A549 (cell line): Measurements from ENCODE around the gene SLC30A3.

Experiments
- CEBPB ChIP-seq, 2 experiments: fragments of >200 bp in 1 of 2; sonication (Bioruptor Twin) in 1 of 2; formaldehyde crosslinking in 1 of 2; IDR thresholded peaks; 2 replicates each; pipeline ENCODE4 v1.6.1; 2012 to 2016
- EP300 ChIP-seq, 2 experiments: fragments of >200 bp; sonication (Bioruptor Twin); formaldehyde crosslinking; IDR thresholded peaks; 2 replicates in 1 of 2; 3 replicates in 1 of 2; pipeline ENCODE4 v1.6.1; 2016 to 2017
- HDAC2 ChIP-seq: fragments of 200-600 bp; sonication (generic); IDR thresholded peaks from 2 replicates; pipeline ENCODE4 v1.6.1; 2016
- HOXB13 ChIP-seq: fragments of 250-450 bp; sonication (Bioruptor Pico); IDR thresholded peaks from 2 replicates; pipeline ENCODE4 v1.5.0; 2020; ENCODE audit warnings: low read depth, mild to moderate bottlenecking, moderate library complexity
- JUNB ChIP-seq: fragments of >200 bp; sonication (Bioruptor Twin); formaldehyde crosslinking; IDR thresholded peaks from 2 replicates; pipeline ENCODE4 v1.6.1; 2016
- MAFK ChIP-seq: fragments of 450-650 bp; IDR thresholded peaks from 2 replicates; pipeline ENCODE4 v1.6.1; 2014; ENCODE audit not compliant: partially characterized antibody
- POLR2A ChIP-seq: IDR thresholded peaks from 2 replicates; pipeline ENCODE4 v1.6.1; 2012; ENCODE audit warnings: mild to moderate bottlenecking, low read length
- RFX5 ChIP-seq: fragments of 450-650 bp; IDR thresholded peaks from 2 replicates; pipeline ENCODE4 v1.7.1; 2014; ENCODE audit warnings: antibody characterized with exemption, mild to moderate bottlenecking, moderate library complexity
- TF ChIP-seq, protein P1 (sequence below): fragments of >200 bp; sonication (Bioruptor Twin); formaldehyde crosslinking; IDR thresholded peaks from 3 replicates; pipeline ENCODE4 v1.5.1; 2016
- TF ChIP-seq, protein P2 (sequence below): fragments of 200-600 bp; sonication (generic); IDR thresholded peaks from 2 replicates; pipeline ENCODE4 v1.6.1; 2016; ENCODE audit warnings: antibody characterized with exemption, mild to moderate bottlenecking, moderate library complexity
- TF ChIP-seq, protein P3 (sequence below): IDR thresholded peaks from 2 replicates; pipeline ENCODE4 v1.6.1; 2012
- TF ChIP-seq, protein P4 (sequence below): fragments of 450-650 bp; IDR thresholded peaks from 2 replicates; pipeline ENCODE4 v1.6.1; 2014; ENCODE audit warnings: antibody characterized with exemption
- TF ChIP-seq, protein P5 (sequence below): IDR thresholded peaks from 2 replicates; pipeline ENCODE4 v1.6.1; 2012; ENCODE audit warnings: low read depth, borderline replicate concordance

DNA sequence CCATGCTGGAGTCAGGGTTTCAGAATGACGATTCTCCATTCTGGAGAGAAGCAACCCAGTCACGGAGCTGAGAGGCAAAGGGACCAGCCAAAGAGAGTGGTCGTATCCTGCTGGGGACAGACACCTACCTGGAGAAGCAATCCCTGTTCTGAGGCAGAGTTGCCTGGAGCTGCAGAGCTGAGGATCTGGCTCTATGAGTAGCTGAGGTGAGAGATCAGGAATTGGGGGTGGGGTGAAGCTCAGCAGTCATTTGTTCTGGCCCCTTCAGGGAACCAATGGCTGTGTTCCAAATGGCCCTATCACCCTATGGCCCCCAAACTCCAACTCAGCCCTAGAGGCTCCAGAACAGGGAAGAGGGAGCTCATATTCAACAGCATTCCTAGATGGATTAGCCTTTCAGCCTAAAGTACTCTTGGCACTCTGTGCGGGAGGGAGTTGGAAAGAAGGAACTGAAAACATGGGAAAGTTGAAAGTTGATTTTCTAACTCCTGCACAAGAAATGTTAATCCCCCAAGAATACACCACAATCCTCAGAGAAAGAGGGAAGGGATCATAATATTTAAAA lies 54.3 kb downstream of the SLC30A3 start:
- TF ChIP-seq, protein P1, sequence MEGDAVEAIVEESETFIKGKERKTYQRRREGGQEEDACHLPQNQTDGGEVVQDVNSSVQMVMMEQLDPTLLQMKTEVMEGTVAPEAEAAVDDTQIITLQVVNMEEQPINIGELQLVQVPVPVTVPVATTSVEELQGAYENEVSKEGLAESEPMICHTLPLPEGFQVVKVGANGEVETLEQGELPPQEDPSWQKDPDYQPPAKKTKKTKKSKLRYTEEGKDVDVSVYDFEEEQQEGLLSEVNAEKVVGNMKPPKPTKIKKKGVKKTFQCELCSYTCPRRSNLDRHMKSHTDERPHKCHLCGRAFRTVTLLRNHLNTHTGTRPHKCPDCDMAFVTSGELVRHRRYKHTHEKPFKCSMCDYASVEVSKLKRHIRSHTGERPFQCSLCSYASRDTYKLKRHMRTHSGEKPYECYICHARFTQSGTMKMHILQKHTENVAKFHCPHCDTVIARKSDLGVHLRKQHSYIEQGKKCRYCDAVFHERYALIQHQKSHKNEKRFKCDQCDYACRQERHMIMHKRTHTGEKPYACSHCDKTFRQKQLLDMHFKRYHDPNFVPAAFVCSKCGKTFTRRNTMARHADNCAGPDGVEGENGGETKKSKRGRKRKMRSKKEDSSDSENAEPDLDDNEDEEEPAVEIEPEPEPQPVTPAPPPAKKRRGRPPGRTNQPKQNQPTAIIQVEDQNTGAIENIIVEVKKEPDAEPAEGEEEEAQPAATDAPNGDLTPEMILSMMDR = no peak
- TF ChIP-seq, protein P2, sequence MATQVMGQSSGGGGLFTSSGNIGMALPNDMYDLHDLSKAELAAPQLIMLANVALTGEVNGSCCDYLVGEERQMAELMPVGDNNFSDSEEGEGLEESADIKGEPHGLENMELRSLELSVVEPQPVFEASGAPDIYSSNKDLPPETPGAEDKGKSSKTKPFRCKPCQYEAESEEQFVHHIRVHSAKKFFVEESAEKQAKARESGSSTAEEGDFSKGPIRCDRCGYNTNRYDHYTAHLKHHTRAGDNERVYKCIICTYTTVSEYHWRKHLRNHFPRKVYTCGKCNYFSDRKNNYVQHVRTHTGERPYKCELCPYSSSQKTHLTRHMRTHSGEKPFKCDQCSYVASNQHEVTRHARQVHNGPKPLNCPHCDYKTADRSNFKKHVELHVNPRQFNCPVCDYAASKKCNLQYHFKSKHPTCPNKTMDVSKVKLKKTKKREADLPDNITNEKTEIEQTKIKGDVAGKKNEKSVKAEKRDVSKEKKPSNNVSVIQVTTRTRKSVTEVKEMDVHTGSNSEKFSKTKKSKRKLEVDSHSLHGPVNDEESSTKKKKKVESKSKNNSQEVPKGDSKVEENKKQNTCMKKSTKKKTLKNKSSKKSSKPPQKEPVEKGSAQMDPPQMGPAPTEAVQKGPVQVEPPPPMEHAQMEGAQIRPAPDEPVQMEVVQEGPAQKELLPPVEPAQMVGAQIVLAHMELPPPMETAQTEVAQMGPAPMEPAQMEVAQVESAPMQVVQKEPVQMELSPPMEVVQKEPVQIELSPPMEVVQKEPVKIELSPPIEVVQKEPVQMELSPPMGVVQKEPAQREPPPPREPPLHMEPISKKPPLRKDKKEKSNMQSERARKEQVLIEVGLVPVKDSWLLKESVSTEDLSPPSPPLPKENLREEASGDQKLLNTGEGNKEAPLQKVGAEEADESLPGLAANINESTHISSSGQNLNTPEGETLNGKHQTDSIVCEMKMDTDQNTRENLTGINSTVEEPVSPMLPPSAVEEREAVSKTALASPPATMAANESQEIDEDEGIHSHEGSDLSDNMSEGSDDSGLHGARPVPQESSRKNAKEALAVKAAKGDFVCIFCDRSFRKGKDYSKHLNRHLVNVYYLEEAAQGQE = no peak
- no peak for TF ChIP-seq EP300 (IDR thresholded peaks at IDR 0.05)
- TF ChIP-seq JUNB = no peak
- TF ChIP-seq, protein P3, sequence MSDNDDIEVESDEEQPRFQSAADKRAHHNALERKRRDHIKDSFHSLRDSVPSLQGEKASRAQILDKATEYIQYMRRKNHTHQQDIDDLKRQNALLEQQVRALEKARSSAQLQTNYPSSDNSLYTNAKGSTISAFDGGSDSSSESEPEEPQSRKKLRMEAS = no peak
- TF ChIP-seq, protein P4, sequence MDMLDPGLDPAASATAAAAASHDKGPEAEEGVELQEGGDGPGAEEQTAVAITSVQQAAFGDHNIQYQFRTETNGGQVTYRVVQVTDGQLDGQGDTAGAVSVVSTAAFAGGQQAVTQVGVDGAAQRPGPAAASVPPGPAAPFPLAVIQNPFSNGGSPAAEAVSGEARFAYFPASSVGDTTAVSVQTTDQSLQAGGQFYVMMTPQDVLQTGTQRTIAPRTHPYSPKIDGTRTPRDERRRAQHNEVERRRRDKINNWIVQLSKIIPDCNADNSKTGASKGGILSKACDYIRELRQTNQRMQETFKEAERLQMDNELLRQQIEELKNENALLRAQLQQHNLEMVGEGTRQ = no peak
- TF ChIP-seq CEBPB (IDR thresholded peaks at IDR 0.05) = no peak
- no peak for TF ChIP-seq HDAC2
- no peak for TF ChIP-seq MAFK
- TF ChIP-seq RFX5 = no peak
- TF ChIP-seq HOXB13 (CRISPR knock-in tag) = no peak
- TF ChIP-seq, protein P5, sequence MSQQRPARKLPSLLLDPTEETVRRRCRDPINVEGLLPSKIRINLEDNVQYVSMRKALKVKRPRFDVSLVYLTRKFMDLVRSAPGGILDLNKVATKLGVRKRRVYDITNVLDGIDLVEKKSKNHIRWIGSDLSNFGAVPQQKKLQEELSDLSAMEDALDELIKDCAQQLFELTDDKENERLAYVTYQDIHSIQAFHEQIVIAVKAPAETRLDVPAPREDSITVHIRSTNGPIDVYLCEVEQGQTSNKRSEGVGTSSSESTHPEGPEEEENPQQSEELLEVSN = no peak
- no peak for TF ChIP-seq POLR2A
